NCI-H446 treated with DMSO at 0.1 percent for 48 hours (cell line): ENCODE results near the gene NCBP2.
"Not testable (repeated sequence)": the region's sequence is repeated elsewhere in the genome, so short reads cannot be mapped to it uniquely, and the experiment has no call there.

Experiments used
- DNase-seq: peaks from one replicate; lab custom pipeline; 2025; lab: John Stamatoyannopoulos, UW

The NCBP2 gene

DNA sequence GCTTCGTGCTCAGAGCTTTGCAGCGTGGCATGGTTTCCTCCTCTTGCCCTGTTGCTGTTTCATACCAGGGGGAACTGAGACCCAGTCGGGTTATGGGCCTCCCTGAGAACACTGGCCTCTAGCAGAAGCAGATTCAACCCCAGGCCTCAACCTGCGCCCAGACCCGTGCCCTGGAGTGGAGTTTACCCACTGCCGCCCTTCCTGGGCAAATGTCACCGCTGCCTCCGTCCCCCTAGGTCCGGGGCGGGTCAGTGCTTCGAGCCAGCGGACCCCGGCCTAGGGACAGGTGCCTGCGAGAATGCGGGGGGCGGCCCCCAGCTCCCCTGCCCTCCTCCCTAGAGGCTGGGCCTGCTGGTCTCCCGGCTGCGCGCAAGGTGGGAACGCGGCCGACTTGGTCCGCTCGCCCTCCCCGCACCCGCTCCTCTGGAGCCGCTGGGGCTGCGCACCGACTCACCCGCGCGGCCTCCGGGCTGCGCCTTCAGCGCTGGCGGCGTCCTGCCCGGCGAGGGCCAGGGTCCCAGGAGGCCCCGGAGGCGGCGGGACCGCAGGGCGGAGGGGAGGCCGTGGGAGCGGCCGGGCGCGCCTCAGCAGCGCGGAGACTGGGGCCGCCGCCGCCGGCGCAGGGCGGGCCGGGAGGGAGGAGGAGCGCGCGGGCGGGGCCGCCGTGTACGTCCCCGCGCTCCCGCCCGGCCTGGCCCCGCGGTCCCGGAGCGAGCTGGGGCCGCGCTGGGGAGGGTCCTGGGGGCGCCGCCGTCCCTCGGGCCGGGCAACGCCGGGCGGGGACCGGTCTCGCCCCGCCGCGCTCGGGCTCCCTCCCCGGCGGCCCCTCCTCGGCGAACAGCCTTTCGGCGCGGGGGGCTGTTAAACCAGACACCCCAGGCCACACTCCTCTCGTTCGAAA, 26.2 kb upstream of the NCBP2 start, which contains the start of gene PIGZ:
PIGZ (minus strand) TSS at position 601 of the 901 bp plus-strand sequence. CDS start 16,802 bp downstream, outside the sequence.
- peak; percentile 9 for DNase-seq

- no peak for DNase-seq
These were observed 25.3 kb upstream of the NCBP2 start for GRCh38 chr3:196967412-196968232.

DNA sequence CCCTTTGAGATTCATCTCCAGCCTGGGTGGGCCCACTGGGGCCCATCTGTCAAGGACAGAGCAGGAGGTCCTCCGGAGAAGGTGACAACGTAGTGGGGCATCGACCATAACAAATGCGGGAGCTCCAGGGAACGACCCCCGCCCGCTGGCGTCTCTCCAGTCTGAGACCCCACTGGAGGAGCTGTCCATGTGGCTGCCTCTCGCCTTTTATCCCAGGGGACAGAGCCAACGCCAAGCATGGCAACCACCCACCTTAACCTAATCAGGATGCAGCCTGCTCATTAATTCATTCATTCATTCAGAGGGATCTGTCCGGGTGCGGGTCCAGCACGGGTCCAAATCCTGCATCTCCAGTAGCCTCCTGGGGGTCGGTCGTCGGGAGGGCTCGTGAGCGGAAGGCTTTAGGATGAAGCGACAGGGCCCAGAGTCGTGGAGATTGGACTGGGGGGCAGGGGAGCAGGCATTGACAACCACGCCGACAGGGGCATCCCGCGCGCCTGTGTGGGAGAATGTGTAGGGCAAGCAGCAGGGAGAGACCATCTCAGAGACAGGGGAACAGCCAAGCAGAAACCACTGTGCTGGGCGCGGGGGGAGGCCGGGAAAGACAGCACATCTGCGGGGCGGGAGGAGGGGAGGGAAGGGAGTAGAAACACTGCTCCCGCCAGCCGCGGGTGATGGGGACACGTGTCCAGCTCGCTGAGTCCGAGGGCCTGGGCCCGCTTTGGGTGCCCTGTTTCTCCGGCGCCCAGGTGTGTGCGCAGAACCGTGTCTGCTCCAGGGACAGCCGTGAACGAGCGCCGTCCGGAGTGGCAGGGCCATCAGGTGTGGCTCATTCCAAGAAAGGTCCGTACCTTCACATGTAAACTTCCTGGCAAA, 24.4 kb upstream of the NCBP2 start:
- no peak for DNase-seq

GRCh38 chr3:196965804-196966173, 23.5 kb upstream of the NCBP2 start:
- DNase-seq, result no peak

DNA sequence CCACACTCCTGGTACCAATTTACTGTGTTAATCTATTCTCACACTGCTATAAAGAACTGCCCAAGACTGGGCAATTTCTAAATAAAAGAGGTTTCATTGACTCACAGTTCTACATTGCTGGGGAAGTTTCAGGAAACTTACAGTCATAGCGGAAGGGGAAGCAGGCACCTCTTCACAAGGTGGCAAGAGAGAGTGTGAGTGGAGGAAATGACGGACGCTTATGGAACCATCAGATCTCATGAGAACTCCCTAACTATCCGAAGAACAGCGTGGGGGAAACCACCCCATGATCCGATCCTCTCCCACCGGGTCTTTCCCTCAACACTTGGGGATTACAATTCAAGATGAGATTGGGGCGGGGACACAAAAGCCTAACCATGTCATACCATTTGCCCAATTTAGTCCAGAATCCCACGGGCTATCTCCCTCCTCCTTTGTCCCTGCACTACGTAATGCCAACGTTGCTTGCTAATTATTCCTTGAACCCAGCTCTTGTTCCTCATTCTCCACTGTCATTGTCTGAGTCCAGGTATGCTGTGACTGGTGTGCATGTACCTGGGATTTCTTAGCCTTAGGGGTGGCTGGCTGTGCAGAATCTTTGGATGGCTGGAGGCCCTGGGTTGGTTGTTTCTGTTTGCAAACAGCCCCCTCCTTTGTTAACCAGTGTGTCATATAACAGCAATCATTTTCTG, 22.9 kb upstream of the NCBP2 start:
- no peak for DNase-seq

GRCh38 chr3:196963631-196963953, 21.3 kb upstream of the NCBP2 start:
- DNase-seq, result no peak

DNA sequence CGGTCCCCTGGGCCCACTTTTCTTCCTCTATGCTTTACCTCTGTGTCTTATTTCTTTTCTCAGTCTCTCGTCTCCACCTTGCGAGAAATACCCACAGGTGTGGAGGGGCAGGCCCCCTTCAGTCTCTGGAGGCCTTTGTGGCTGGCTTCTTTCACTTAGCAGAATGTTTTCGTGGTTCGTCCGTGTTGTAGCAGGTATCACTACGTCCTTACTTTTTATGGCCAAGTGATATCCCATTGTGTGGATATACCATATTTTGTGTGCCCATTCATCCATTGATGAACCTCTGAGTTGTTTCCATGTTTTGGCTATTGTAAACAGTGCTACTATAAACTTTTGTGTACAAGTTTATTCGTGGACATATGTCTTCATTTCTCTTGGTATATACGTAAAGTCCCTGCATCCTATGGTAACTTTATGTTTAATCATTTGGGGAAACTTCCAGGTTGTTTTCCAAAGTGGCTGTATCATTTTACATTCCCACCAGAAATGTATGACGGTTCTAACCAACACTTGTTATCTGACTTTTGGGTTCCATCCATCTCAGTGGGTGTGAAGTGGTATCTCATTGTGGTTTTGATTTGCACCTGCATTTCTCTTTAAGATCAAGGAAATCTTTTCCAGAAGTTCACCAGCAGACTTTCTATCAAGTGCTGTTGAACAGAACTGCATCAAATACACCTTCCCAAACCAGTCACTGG, 20.8 kb upstream of the NCBP2 start:
- no peak for DNase-seq

DNA sequence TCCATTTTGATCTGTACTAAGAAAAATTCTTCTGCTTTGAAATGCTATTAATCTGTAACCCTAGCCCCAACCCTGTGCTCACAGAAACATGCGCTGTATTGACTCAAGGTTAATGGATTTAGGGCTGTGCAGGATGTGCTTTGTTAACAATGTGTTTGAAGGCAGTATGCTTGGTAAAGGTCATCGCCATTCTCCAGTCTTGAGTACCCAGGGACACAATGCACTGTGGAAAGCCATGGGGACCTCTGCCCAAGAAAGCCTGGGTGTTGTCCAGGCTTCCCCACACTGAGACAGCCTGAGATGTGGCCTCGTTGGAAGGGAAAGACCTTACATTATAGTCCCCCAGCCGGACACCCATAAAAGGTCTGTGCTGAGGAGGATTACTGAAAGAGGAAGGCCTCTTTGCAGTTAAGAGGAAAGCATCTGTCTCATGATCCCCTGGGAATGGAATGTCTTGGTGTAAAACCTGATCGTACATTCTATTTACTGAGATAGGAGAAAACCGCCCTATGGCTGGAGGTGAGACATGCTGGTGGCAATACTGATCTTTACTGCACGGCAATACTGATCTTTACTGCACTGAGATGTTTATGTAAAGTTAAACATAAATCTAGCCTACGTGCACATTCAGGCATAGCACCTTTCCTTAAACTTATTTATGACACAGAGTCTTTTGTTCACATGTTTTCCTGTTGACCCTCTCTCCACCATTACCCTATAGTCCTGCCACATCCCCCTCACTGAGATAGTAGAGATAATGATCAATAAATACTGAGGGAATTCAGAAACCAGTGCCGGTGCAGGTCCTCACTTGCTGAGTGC, 20.0 kb upstream of the NCBP2 start:
- no peak for DNase-seq

- DNase-seq, result no peak
These were observed 12.5 kb upstream of the NCBP2 start for GRCh38 chr3:196954832-196955231.

DNA sequence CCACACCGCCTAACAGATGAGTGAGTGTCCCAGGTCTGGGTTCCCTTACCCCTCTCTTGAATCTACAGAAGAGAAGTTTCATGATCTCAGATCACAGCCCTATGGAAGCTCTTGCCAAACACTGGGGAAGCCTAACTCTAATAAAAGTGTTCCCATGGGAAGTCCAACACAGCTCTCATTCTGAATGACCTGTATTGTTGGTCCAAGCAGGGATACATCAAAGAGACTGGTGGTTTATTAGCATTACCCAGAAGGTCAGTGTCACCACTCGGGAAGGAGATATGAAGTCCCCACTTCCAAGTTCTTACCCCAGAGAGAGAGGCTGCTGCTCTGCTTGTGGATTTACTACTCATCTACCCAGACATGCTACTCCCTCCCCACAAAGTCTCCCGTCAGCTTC, 9.0 kb upstream of the NCBP2 start:
- DNase-seq, result no peak

GRCh38 chr3:196949750-196950149, 7.4 kb upstream of the NCBP2 start:
- DNase-seq, result no peak

DNA sequence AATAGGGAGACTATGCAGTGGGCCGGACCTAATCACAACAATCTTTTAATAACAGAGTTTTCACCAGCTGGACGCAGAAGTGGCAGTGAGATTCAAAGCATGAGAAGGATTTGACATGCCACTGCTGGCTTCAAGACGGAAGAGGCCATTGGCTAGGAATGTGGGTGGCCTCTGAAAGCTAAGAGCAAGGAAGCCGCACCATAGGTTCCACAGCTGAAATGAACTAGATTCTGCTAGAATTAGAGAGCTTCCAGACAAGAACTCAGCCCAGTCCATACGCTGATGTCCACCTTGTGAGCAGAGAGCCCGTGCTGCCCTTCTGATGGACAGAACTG, 6.9 kb upstream of the NCBP2 start:
- no peak for DNase-seq

GRCh38 chr3:196948442-196949284, 6.3 kb upstream of the NCBP2 start:
- DNase-seq, result no peak

DNA sequence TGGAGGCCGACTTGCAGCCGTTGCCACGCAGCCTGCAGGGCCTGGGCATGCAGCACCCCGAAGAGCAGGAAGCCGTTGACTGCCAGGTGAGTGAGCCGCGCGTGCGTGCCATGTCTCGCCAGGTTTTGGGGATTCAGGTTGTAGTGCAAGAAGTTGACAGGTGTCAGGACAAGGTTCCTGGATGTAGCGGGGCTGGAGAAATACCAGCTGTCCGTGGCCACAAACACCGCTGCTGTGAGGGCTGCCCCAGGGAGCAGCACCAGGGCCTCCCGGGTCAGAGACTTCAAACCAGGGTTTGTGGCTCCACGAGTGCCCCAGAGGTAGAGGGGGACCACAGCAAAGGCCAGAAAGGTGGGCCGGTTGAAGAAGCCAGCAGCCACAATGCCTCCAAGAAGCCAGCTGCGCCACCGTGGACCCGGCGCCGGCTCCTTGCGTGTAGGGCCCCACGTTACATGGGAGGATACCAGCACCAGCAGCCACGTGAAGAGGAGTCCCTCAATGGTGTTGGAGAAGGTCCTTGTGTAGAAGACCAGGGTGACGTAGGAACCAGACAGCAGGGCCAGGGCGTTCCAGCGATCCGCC, 5.6 kb upstream of the NCBP2 start:
- no peak for DNase-seq

- DNase-seq, result no peak
These were observed 5.0 kb upstream of the NCBP2 start for GRCh38 chr3:196947136-196947859.

- DNase-seq, result not testable (repeated sequence)
These were observed 1.9 kb upstream of the NCBP2 start for GRCh38 chr3:196944037-196944790.

GRCh38 chr3:196942915-196943277, 568 bp upstream of the NCBP2 start:
- no peak for DNase-seq
